Mammary epithelial cell (primary cell): ENCODE data around the gene CDKN2A.

Experiments used
- EZH2 ChIP-seq: IDR thresholded peaks from 2 replicates; pipeline ENCODE4 v1.6.1; 2012; ENCODE audit warnings: low read length, inconsistent platforms, borderline replicate concordance
- TF ChIP-seq, protein P1 (sequence below), 2 donors: IDR thresholded peaks in 1 of 2; conservative IDR thresholded peaks in 1 of 2; 2 replicates each; pipeline ENCODE4 v1.5.1; 2011 to 2012; ENCODE audit warnings: inconsistent platforms in 2 of 2, low read length in 2 of 2, mild to moderate bottlenecking in 2 of 2, control low read depth in 1 of 2, low read depth in 1 of 2; ENCODE audit not compliant: insufficient read depth in 1 of 2; ENCODE audit errors: extremely low read depth in 1 of 2

- TF ChIP-seq, protein P1, sequence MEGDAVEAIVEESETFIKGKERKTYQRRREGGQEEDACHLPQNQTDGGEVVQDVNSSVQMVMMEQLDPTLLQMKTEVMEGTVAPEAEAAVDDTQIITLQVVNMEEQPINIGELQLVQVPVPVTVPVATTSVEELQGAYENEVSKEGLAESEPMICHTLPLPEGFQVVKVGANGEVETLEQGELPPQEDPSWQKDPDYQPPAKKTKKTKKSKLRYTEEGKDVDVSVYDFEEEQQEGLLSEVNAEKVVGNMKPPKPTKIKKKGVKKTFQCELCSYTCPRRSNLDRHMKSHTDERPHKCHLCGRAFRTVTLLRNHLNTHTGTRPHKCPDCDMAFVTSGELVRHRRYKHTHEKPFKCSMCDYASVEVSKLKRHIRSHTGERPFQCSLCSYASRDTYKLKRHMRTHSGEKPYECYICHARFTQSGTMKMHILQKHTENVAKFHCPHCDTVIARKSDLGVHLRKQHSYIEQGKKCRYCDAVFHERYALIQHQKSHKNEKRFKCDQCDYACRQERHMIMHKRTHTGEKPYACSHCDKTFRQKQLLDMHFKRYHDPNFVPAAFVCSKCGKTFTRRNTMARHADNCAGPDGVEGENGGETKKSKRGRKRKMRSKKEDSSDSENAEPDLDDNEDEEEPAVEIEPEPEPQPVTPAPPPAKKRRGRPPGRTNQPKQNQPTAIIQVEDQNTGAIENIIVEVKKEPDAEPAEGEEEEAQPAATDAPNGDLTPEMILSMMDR (conservative IDR thresholded peaks at IDR 0.05 in 1 of 2, IDR thresholded peaks at IDR 0.05 in 1 of 2; ENCODE audit: extremely low read depth in 1 of 2, insufficient read depth in 1 of 2, low read depth in 1 of 2, low read length in 2 of 2): no peak
- TF ChIP-seq EZH2: no peak
Observed at GRCh38 chr9:21995006-21995665, 944 bp upstream of the CDKN2A start.
